Stimulated activated CD8-positive, alpha-beta memory T cell treated with anti-CD3 and anti-CD28 coated beads, Interleukin-4, amount 100 ng/mL, for 48 hours (primary cell): ENCODE measurements around the gene TELO2.
A peak's percentile ranks its signal among the peaks of the same experiment; 100 is the strongest.
"Not testable (repeated sequence)": the region's sequence is repeated elsewhere in the genome, so short reads cannot be mapped to it uniquely, and the experiment has no call there.

Experiments used
- DNase-seq: peaks from one replicate; pipeline ENCODE4 v3.0.0-alpha.2; 2020

Gene TELO2

GRCh38 chr16:1458336-1458976, 34.7 kb upstream of the TELO2 start:
- peak; percentile 68 for DNase-seq

- DNase-seq: no peak
Measured at GRCh38 chr16:1458977-1459341, 34.2 kb upstream of the TELO2 start.

GRCh38 chr16:1459967-1460366, 33.2 kb upstream of the TELO2 start:
- no peak for DNase-seq

- no peak for DNase-seq
Measured at GRCh38 chr16:1460602-1461138, 32.5 kb upstream of the TELO2 start.

GRCh38 chr16:1461146-1461545, 32.0 kb upstream of the TELO2 start:
- DNase-seq: no peak

- DNase-seq: no peak
Measured at GRCh38 chr16:1464196-1464893, 28.8 kb upstream of the TELO2 start.

GRCh38 chr16:1464894-1465566, 28.1 kb upstream of the TELO2 start:
- no peak for DNase-seq

- DNase-seq: no peak
Measured at GRCh38 chr16:1465567-1465915, 27.6 kb upstream of the TELO2 start.

- DNase-seq: no peak
Measured at GRCh38 chr16:1466054-1466453, 27.1 kb upstream of the TELO2 start.

GRCh38 chr16:1466968-1467521, 26.1 kb upstream of the TELO2 start:
- no peak for DNase-seq

- DNase-seq: no peak
Measured at GRCh38 chr16:1468426-1468810, 24.7 kb upstream of the TELO2 start.

- DNase-seq: not testable (repeated sequence)
Measured at GRCh38 chr16:1469141-1469540, 24.0 kb upstream of the TELO2 start.

- DNase-seq: no peak
Measured at GRCh38 chr16:1469693-1470201, 23.4 kb upstream of the TELO2 start.

GRCh38 chr16:1470481-1471251, 22.5 kb upstream of the TELO2 start:
- DNase-seq: no peak

GRCh38 chr16:1471569-1472194, 21.5 kb upstream of the TELO2 start:
- DNase-seq: no peak

GRCh38 chr16:1472974-1473373, 20.2 kb upstream of the TELO2 start:
- no peak for DNase-seq

- no peak for DNase-seq
Measured at GRCh38 chr16:1474082-1474795, 18.9 kb upstream of the TELO2 start.

GRCh38 chr16:1474796-1475551, 18.2 kb upstream of the TELO2 start, which contains the start of gene CLCN7:
TSS of gene CLCN7 (minus strand) at chr16:1475028. CDS start at chr16:1474974, 54 bp downstream.
- peak; percentile 91 for DNase-seq

- DNase-seq: no peak
Measured at GRCh38 chr16:1475552-1476114, 17.5 kb upstream of the TELO2 start.

- DNase-seq: no peak
Measured at GRCh38 chr16:1477033-1477432, 16.1 kb upstream of the TELO2 start.
